ENCODE data around the gene ERC1. TPM values are rescaled to one million over a fixed set of nuclear protein-coding genes. Genes with fewer than 3 reads are reported as not detected.

ERC1 gene
- polyA plus RNA-seq, 1 donor from 2014 or later: 7.1 TPM

GRCh38 chr12:1130164-1130563, 139.1 kb downstream of the ERC1 start:
- no peaks in the 10 kb centered on the region for H3F3A ChIP-seq (ENCODE audit: insufficient read depth, low read length, poor library complexity, severe bottlenecking)
- H3K4me3 ChIP-seq (ENCODE audit: low read length): no peak overlapping the region
- H3K9ac ChIP-seq (ENCODE audit: low read length): no peak overlapping the region
- H2AFZ ChIP-seq (ENCODE audit: low read depth, low read length): no peak overlapping the region
- no peak for TF ChIP-seq EP300 (conservative IDR thresholded peaks at IDR 0.05; ENCODE audit: poor library complexity, severe bottlenecking)
- TF ChIP-seq CTCF (IDR thresholded peaks at IDR 0.05; ENCODE audit: poor library complexity, severe bottlenecking): no peak
- TF ChIP-seq REST (IDR thresholded peaks at IDR 0.05; ENCODE audit: borderline replicate concordance): no peak
- no peak for TF ChIP-seq SMC3 (conservative IDR thresholded peaks at IDR 0.05; ENCODE audit: poor library complexity)
- TF ChIP-seq POLR2AphosphoS5 (IDR thresholded peaks at IDR 0.05): no peak
- no peak for TF ChIP-seq MXI1 (conservative IDR thresholded peaks at IDR 0.05; ENCODE audit: poor library complexity, severe bottlenecking)
- TF ChIP-seq EZH2 (IDR thresholded peaks at IDR 0.05; ENCODE audit: borderline replicate concordance, insufficient read depth, low read length, poor library complexity, severe bottlenecking): no peak
- no peak for TF ChIP-seq RAD21 (conservative IDR thresholded peaks at IDR 0.05)
- TF ChIP-seq TAF1 (IDR thresholded peaks at IDR 0.05; ENCODE audit: low read depth): no peak
- H3K79me2 ChIP-seq (replicated peaks; ENCODE audit: insufficient read depth, low read length): no peaks in the 10 kb centered on the region
- no peaks in the 10 kb centered on the region for H3K9me3 ChIP-seq (ENCODE audit: low read length)
- H3K4me2 ChIP-seq (ENCODE audit: low read length): no peak overlapping the region
- no peaks in the 10 kb centered on the region for H3K36me3 ChIP-seq (ENCODE audit: insufficient read depth, low read length)
- no peak overlapping the region for H3K27ac ChIP-seq (ENCODE audit: low read length)
- H4K20me1 ChIP-seq (ENCODE audit: insufficient read depth): no peaks in the 10 kb centered on the region
- no peaks in the 10 kb centered on the region for H3K9me2 ChIP-seq (ENCODE audit: insufficient read depth, low read length)
- no peaks in the 10 kb centered on the region for H3K27me3 ChIP-seq (ENCODE audit: insufficient read depth, low read depth, low read length)

- Histone ChIP-seq H3K36me3 (ENCODE audit: insufficient read depth, low read length) (no peaks in the 10 kb centered on the region), H3K4me3 (ENCODE audit: low read length) (no peak overlapping the region), H3K9ac (ENCODE audit: low read length) (no peak overlapping the region), H3K9me2 (ENCODE audit: insufficient read depth, low read length) (no peaks in the 10 kb centered on the region), H2AFZ (ENCODE audit: low read depth, low read length) (no peak overlapping the region), H4K20me1 (ENCODE audit: insufficient read depth) (no peaks in the 10 kb centered on the region), H3K27me3 (ENCODE audit: insufficient read depth, low read depth, low read length) (no peaks in the 10 kb centered on the region), H3K4me2 (ENCODE audit: low read length) (no peak overlapping the region), H3K79me2 (replicated peaks; ENCODE audit: insufficient read depth, low read length) (no peaks in the 10 kb centered on the region), H3F3A (ENCODE audit: insufficient read depth, low read length, poor library complexity, severe bottlenecking) (no peaks in the 10 kb centered on the region), H3K9me3 (ENCODE audit: low read length) (no peaks in the 10 kb centered on the region), H3K27ac (ENCODE audit: low read length) (no peak overlapping the region)
- TF ChIP-seq REST (IDR thresholded peaks at IDR 0.05; ENCODE audit: borderline replicate concordance): no peak
- no peak for TF ChIP-seq RAD21 (conservative IDR thresholded peaks at IDR 0.05)
- TF ChIP-seq TAF1 (IDR thresholded peaks at IDR 0.05; ENCODE audit: low read depth): no peak
- no peak for TF ChIP-seq CTCF (IDR thresholded peaks at IDR 0.05; ENCODE audit: poor library complexity, severe bottlenecking)
- TF ChIP-seq EZH2 (IDR thresholded peaks at IDR 0.05; ENCODE audit: borderline replicate concordance, insufficient read depth, low read length, poor library complexity, severe bottlenecking): no peak
- no peak for TF ChIP-seq EP300 (conservative IDR thresholded peaks at IDR 0.05; ENCODE audit: poor library complexity, severe bottlenecking)
- TF ChIP-seq MXI1 (conservative IDR thresholded peaks at IDR 0.05; ENCODE audit: poor library complexity, severe bottlenecking): no peak
- no peak for TF ChIP-seq POLR2AphosphoS5 (IDR thresholded peaks at IDR 0.05)
- no peak for TF ChIP-seq SMC3 (conservative IDR thresholded peaks at IDR 0.05; ENCODE audit: poor library complexity)
Observed at GRCh38 chr12:1130571-1130970, 139.5 kb downstream of the ERC1 start.

Data from neural cell (in vitro differentiated cells).